ENCODE data around the gene KCNAB1.
A peak's percentile ranks its signal among the peaks of the same experiment; 100 is the strongest.

Gene KCNAB1

DNA sequence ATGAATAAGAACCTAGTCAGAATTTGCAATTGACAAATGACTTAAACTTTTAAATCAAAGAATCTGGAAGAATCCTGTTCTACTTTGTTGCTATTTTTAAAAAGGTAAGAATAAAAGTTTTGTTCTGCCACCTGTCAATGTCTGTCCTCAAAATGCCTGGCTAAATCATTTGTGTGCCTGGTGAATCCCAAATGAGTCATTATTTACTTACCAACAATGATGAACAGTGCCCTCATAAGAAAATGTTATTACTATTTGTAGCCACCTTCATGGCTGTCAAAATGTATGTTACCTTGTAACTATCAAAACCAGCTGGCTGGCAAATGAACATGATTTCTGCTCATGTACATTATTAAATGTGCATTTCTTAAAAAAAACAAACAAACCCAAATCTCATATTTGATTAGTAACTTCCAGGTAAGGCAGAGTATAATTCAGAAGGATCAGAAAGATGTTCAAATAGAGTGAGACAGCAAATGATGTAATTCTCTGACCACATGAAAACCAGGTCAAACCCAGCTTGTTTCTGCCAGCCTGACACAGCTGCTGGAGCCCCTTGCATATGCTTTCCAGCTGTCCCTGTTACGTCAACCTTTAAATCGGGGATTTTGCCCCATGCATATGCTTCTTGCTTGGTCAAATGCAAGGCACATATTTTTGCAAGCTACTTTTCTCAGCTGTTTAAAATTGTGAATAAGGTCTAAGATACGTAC lies 296.6 kb downstream of the KCNAB1 start:
- DNase-seq, result peak; percentile 64 to 92

DNA sequence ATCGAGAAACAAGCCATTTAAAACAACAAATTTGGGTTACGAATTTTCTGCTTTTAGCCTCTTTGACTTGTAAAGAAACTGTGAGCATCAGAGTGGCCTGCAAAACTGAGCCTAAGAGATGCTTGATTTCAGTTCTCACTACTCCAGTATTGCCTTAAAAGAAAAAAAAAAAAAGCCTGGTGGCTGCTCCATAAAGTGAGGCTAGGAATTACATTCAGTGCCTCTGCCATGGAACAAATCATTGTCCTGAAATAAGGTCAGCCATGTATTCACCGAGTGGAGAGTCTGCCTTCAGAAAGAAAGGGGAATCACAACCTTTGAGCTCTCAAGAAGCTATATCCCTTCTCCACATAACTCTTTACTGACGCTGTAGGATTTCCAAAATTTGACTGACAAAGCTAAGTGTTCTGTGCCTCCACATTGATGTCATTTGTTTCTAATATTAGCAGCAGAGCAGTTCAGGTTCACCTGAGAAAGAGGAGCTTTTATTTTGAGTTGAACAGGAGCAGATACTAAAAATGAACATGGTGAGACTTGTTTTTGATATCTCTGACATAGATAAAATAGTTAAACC lies 297.3 kb downstream of the KCNAB1 start:
- peak in 1 of 2 experiments; percentile 40 for DNase-seq

DNA sequence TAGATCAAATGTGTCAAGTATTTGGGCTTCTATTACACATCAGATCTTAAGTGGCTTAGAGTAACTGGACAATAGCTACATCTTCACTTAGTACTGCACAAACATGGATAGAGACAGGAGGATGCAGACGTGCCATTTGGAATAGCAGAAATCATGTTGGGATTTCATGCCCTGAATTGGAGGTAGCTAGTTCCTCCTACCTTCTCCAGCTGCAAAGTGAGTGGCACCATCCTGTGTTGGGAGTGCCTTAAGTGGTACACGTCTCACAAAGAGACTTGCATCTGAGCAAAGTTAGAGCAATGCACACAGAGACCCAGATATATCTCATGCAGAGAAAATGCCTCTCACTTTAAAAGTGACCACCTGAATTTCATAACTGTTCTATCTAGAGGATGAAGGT lies 298.1 kb downstream of the KCNAB1 start:
- DNase-seq, result peak in 1 of 2 experiments; percentile 35

DNA sequence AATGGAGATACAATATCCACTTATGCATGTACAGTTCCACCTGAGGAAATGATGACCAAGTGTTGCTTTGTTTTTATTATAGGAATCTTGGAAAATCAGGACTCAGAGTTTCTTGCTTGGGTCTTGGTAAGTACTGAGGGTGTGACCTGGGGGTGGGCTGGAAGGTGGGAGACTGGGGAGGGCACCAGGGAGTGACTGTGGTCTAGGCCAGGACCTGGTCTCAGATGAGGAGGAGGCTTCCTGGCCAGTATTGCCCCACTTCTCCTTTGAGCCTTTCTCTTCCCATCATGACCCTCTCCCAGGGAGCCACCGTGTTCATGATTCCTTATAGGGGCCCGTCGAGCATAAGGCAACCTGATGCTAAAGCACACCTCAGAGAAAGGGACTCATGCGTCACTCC lies 301.2 kb downstream of the KCNAB1 start:
- no peak for DNase-seq

DNA sequence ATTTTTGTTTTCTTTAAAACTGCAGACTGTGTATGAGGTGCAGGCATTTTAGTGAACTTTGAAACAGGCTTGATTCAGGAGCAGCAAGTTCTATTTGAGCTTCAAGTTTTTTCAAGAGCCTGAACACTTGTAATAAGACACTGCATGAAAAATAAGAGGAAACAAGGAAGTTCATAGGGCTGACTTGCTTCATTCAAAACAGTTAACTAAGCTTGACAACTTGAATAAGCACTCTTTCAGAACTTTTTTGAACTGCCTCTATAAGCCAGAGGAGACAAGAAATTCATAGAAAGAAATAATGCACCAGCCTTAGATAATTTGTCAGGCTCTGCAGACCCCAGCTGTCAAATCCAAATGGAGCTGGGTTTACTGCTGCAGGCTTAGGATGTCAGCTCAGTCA lies 304.4 kb downstream of the KCNAB1 start:
- DNase-seq, result peak; percentile 21 to 78

DNA sequence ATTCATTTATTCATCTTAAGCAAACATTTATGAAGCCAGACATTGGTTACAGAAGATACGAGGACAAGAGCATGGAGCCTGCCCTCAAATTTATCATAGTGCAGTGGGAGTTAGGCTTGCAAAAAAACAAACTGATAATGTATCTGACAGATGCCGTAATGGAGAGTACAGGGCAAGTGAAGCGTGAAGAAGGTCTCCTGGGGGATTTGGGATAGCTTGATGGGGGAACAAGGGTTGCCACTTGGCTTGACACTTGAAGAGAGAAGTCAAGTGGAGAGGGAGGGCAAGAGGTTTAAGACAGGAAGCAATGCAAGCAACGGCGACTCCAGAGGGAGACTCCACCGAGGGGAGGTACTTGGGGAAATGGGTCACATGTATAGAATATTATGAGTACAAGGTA lies 305.3 kb downstream of the KCNAB1 start:
- peak; percentile 99 for DNase-seq

DNA sequence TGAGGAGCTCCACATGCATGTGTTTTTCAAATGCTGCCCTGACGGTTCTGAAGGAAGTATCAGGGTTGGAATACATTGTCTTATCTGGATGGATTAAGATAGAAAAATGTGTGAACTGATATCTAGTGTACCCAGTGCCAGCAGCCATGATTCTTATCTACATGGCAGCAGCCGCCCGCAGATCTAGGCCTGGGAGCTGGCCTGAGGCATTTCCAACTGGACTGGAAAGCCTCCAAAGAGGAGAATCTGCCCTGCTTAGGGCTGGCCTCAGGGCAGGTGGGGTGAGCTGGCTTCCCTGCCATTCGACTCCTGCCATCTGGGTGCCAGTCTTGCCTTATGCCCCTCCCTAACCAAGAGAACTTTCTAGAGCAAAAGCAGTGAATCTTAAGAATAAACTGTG lies 308.7 kb downstream of the KCNAB1 start:
- DNase-seq, result no peak

DNA sequence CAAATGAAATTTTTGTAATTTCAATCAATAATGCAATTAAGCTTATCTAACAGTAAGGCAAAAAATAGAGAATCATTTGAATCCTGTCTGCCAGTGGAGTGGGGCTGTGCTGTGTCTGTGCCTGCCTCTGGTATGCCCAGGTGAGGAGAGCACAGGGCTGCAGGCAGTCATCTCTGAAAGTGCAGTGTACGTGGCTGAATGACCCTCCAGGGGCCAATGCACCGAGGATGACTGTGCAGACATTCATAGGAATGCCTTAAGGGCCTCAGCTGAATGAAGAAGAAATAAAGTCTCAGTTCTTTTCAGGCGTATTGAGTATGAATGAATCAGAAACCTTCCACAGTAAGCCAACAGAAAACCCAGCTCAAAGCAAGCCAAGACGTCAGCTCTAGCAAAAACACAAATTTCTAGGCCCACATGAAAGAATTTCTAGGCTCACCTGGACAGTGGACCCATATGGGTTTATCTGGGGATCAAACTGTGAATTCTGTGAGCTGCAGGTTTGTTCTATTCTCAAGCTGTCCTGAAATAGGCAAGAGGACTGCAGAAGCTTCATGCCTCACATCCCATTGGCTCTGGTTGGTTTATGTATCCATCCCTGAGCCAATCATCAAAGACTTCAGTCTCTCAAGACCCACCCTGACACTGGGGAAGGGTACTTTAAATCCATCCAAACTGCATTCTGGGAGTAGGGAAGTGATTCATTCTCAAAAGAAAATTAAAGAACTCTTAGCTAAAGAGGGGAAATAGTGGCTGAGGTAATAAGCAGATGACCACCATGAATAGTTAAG lies 311.2 kb downstream of the KCNAB1 start:
- DNase-seq, result no peak

DNA sequence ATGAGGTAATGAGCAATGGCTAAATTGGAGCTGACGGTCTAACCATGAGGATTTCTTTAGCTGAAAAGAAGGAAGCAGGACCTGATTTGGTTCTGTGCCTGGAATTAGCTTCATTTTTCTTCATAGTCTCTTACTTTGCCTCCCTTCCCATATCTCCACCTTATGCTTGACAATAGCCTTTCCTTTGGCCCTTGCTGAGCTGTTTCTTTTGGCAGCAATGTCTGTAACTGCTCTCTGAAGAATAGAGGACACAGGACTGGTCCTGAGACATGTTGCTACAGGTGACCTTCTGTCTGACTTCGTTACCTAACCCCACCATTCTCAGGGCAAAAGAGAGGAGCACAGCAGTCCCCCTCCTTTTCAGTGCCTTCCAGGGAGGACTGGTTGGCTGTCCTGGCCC lies 312.2 kb downstream of the KCNAB1 start:
- DNase-seq, result no peak

DNA sequence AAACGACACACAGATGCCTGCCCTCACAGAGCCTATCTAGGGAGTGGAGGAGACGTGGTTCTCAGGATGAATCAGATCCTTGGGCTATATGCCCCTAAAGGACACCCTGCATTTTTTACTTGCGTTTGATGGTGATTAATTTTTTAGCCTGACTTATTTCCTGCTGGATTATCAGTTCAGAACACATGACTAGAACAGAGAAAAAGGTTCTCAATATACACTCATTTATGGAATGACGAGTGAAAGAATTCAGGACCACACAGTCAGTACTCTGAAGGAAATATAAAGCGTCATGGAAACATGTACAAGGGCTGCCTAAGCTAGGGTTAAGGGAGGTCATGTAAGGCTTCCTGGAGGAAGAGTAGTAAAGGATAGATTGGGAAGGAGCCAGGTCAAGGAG lies 312.8 kb downstream of the KCNAB1 start:
- no peak for DNase-seq

DNA sequence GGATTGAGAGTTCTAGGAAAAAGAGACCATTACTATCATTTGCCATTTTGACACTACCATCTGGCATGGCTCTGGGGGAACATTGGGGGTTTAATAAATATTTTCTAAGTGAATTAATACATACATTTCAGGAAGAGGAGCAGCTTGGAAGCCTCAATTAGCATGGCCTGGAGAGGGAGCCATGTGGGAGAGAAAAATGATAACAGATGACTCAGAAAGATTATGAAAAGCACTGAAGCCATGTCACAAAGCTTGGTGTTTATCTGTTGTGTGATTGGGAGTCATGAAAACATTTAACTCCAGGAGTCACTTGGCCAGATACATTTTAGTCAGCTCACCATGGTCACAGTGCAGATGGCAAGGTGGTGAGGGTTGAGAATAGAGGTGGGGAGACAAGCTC lies 313.5 kb downstream of the KCNAB1 start:
- peak; percentile 57 to 83 for DNase-seq

DNA sequence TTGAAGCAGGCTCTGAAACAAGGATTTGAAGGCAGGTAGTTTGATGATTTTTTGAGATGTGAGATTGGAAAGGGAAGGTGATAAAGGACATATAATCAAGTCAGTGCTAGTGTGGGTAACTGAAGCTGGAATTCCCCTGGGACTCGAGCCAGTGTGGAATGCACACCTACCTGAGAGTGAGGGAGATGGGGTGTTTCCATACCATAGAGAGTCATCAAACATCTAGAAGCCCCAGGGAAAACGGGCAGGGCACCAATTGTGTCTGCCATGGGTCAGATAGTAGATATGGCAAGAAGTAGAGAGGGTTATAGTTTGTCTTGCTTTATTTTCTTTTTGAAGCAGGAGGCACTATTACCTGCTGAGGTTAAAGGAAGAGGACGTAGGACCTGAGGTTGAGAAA lies 314.5 kb downstream of the KCNAB1 start:
- no peak for DNase-seq

DNA sequence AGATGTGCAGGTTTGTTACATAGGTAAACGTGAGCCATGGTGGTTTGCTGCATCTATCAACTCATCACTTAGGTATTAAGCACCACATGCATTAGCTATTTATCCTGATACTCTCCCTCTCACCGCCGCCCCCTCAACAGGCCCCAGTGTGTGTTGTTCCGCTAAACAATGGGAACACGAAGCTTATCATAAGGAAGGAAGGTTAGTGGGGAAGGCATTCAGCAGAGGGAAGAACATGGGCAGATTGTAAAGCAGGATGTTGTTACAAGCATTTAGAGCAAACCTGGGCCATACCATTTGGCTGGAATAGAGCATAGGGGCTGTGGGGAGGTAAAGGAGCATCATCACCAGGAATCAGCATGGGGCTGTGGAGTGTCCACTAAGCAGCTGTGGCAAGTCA lies 322.7 kb downstream of the KCNAB1 start:
- no peak for DNase-seq

DNA sequence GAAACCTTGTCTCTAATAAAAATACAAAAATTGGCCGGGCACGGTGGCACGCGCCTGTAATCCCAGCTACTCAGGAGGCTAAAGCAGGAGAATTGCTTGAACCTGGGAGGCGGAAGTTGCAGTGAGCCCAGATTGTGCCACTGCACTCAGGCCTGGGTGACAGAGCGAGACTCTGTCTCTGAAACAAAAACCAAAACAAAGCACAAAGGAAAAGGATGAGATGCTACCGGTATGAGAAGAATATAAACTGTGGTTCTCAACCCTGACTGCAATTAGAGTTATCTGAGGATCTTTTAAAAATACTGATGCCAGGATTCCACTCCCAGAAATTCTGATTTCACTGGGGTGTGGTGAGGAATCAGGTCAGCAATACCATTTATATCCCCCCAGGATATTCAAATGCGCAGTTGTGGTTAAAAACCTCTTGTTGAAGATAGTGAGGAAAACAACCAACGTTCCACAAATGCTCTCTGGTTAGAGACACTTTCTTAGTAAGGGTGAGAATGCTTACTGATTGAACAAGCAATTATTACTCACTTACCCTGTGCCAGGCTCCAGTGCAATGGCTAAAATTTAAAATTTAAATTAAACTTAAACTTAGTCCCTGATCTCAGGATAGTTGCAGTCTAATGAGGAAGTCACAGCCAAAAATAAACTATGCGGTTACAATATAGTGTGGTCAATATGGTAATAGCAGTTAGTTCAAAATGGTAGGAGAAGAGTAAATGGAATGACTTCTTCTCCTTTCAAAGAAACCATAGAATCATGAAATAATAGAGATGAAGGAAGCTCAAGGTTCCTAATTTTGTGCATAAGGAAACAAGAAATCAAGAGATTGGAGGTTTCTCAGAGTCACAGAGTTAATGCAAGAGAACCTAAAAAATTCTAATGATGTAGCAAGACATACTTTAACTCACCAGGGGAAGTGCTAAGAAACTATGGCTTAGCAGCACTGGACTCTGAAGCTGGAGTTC lies 325.0 kb downstream of the KCNAB1 start:
- no peak for DNase-seq

DNA sequence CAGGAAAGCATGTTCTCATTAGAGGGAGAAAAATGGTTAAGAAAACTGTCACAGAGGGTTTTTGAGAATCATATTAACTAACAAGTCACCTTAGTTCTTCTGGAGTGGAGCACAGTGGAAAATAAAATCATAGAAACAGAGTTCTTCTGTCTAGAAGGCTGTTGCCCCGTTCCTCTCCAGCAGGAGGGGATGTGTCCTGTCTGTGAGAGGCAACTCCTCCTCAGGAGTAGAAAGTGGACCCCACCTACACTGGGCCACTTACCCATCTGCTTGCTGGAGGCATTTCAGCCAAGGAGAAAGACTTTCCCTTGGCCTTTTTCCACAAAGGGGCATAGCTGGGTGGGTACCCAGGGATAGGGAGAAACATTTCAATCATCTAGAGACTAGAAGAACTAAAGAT lies 327.9 kb downstream of the KCNAB1 start:
- peak; percentile 19 to 70 for DNase-seq

DNA sequence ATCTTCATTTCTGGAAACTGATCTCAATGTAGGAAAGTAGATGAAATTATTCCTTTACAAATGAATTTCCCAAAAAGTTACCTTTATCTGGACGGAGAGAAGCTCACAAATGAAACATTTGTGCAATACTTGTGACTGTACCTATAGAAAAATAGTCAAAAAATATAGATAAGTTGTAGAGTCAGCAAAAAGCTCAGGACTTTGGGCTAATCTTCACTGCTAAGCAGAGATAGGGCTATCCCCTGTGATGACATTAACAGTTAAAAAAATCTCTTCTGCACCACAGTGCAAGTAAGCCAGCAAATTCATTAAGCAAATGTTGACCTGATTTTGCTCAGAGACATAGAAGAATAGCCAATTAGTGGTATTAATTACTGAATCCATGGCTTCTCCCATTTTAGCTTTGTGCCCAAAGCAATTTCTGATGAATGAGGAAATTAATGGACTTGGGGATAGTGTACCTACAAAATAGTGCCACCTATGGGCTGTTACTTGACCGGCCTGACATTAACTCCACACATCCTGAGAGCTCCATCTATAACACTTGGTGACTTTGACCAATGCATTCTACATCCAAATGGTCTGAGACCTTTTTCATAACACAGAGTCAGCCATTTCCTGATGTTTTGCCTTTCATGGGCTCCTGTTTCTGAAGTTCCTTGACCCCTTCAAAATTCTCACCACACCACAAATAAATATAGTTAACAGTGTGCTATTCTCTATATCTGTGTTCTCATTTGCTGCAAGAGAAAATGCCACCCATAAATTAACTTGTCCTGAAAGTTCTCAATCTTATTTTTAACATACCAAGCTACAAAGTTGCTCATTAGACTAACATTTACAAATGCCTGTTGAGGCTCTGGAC lies 329.6 kb downstream of the KCNAB1 start:
- peak; percentile 24 to 61 for DNase-seq

DNA sequence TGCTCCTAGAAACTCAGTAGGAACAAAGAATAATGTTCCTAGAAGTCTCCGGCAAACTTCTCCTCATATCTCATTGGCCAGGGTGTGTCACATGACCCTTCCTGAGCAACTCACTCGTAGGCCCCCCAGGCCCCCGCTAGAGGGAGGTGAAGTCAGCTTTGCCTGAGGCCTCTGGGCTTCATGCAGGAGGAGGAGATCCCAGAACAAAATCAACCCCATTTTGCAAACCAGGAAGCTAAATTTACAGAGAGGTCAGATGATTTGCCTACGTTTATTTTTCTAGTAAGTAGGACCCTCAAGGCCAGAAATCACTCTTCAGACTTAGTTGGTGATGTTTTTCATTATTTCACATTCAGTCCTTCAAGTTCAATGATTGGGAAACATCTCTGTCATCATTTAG lies 335.5 kb downstream of the KCNAB1 start:
- no peak for DNase-seq

DNA sequence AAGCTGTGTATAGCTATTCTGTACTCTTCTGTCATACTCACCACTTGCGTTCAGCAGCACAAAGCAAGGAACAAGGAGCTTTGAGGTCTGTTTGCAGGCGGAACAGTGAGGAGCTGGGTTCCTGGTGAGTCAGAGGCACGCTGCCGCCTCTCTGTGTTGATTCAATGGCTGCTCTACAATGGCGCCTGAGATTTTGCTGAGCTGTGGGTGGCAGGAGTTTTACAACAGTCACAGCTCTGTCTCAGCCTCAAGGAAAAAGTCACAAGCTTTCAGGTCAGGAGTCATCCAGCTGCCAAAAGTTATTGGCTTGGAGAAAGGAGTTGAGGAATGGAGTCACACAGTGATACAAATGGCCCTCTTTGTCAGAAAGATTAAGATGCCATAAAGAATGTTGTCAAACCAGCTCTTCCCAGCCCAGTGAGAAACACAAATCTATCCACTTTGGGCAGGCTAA lies 336.4 kb downstream of the KCNAB1 start:
- no peak for DNase-seq

DNA sequence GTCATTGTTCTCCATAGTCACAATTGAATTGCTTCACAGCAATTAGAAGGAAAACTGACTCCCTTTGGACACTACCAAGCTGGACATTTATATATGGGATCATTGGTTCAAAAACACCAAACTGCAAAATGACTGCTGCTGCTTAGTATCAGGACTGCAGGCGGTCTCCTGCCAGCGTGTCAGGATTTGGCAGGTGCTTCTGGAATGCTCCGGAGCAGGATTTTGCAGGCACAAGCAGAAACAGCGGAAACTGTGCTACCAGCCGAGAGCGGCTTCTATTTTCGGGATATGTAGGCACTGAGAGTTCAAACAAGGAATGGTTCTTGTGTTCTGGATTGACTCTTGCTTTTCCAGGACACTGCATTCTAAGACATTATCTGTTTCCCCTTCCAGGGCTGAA lies 339.1 kb downstream of the KCNAB1 start:
- DNase-seq, result no peak

DNA sequence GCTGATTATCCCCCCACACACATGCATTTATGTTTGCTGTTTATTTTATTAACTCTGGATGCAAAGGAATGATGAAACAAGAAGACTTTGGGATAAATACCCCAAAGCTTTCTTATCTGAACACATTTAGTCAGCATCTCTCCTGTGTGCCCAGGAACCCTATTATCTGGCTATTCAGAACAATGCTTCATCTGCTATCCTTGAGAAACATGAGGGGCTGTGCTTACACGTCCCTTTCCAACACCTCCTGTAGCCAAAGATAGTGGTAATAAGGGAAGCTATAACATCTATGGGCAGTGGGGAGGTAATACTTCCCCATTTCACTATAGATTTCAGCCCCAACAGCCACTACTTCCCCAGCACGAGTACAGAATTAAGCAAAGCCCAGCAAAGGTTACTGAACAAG lies 339.8 kb downstream of the KCNAB1 start:
- DNase-seq, result no peak

DNA sequence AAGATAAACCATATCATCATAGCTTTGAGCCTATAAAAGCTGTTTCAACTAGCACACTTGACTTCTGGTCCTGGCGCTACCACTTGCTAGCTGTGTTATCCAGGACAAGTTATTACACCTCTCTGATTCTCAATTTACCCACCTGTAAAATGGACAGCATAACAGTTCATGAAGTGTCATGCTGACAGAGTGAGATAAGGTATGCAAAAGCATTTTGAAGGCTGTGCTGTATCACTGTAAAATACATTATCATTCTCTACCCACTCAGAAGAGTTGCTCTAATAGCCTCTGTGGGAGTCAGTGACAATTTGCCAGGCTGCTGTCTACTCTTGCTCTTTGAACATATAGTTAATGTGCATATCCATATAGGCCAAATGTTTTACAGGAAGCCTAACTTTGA lies 341.5 kb downstream of the KCNAB1 start:
- no peak for DNase-seq

DNA sequence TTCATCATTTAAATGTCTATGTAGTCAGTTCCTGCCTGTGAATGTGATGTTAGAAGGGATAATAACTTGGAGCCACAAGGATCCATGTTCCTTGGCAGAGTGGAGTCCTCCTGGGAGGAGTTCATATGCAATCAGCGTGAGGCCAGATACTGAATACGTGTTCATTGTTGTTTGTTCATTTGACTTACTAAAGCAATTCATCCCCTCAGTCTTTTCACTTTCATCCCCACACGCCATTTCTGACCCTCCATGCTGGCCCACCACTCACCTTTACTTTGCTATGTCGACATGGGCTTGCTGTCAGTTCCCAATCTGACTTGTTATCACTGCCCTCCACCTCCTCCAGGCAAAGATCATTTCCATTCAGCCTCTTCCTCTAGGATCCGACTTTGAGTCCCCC lies 342.7 kb downstream of the KCNAB1 start:
- no peak for DNase-seq
